NK-92 (cell line): ENCODE measurements around the gene VWA2.

Experiments used
- DNase-seq: peaks from one replicate; lab custom pipeline; 2025; ENCODE audit not compliant: unreplicated experiment; lab: John Stamatoyannopoulos, UW

Gene VWA2

GRCh38 chr10:114246679-114247305 is 7.7 kb downstream of the VWA2 start:
- no peak for DNase-seq

GRCh38 chr10:114250236-114250635 is 11.2 kb downstream of the VWA2 start:
- no peak for DNase-seq

- DNase-seq, result no peak
These were observed 11.7 kb downstream of the VWA2 start for GRCh38 chr10:114250716-114251115.

GRCh38 chr10:114252092-114252491 is 13.0 kb downstream of the VWA2 start:
- no peak for DNase-seq

GRCh38 chr10:114252883-114253282 is 13.8 kb downstream of the VWA2 start:
- DNase-seq, result no peak

- DNase-seq, result no peak
These were observed 16.2 kb downstream of the VWA2 start for GRCh38 chr10:114255227-114255626.

GRCh38 chr10:114256008-114256765 is 17.1 kb downstream of the VWA2 start:
- DNase-seq, result no peak

GRCh38 chr10:114256822-114257221 is 17.8 kb downstream of the VWA2 start:
- DNase-seq, result no peak

- no peak for DNase-seq
These were observed 18.4 kb downstream of the VWA2 start for GRCh38 chr10:114257498-114257897.

- DNase-seq, result no peak
These were observed 19.3 kb downstream of the VWA2 start for GRCh38 chr10:114258274-114258840.

- no peak for DNase-seq
These were observed 20.8 kb downstream of the VWA2 start for GRCh38 chr10:114259824-114260223.

GRCh38 chr10:114260366-114260765 is 21.3 kb downstream of the VWA2 start:
- no peak for DNase-seq

GRCh38 chr10:114261076-114261475 is 22.0 kb downstream of the VWA2 start:
- DNase-seq, result no peak

GRCh38 chr10:114262496-114262895 is 23.4 kb downstream of the VWA2 start:
- no peak for DNase-seq

- no peak for DNase-seq
These were observed 26.5 kb downstream of the VWA2 start for GRCh38 chr10:114265392-114266053.

- DNase-seq, result no peak
These were observed 27.5 kb downstream of the VWA2 start for GRCh38 chr10:114266521-114266920.

- DNase-seq, result no peak
These were observed 32.2 kb downstream of the VWA2 start for GRCh38 chr10:114271075-114271778.

GRCh38 chr10:114271779-114272167 is 32.7 kb downstream of the VWA2 start:
- no peak for DNase-seq

- DNase-seq, result no peak
These were observed 33.6 kb downstream of the VWA2 start for GRCh38 chr10:114272696-114273095.

GRCh38 chr10:114273910-114274309 is 34.9 kb downstream of the VWA2 start:
- DNase-seq, result no peak
